ENCODE data around the gene UBAP2L. TPM values are rescaled to one million over a fixed set of nuclear protein-coding genes. Genes with fewer than 3 reads are reported as not detected.
A peak's percentile ranks its signal among the peaks of the same experiment; 100 is the strongest.
"Not testable (repeated sequence)": the region's sequence is repeated elsewhere in the genome, so short reads cannot be mapped to it uniquely, and the experiment has no call there.

The UBAP2L gene
- total and polyA plus RNA-seq, 3 experiments from 2014 or later, result 63.0 to 277 (median 258) TPM

DNA sequence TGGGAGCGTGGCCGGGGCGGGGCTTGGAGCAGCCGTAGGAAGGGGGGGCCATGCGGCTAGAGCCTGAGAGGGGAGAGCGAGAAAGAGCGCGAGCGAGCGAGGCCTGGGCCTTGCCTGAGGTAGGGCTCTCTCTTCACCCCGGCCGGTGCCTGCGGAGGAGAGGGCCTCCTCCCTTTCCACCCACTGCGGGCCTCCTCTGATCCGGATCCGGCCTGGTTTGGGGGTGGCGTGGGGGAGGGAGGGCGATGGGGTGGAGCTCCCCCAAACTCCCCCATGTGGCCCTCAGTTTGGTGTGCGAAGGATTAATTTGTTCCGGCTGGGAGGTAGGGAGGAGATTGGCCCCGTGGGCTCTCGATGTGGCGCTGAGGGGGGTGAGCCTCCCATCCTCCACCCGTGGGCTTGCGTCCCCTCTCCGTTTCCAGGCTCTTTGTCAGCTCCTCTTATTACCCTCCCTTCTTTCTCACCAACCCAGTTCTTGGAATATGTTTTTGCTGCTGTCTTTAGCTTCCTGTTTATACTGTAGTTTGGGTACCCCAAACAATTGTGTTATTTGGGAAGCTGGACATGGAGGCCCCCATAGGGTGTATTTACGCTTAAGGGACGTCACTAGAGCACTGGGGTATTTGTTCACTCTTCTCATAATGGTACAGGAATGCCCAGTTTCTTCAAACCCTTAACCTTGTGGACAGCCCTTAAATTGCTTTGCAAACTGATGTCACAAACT, 685 bp downstream of the UBAP2L start:
- ChIA-PET POLR2A (interaction anchor here (0.5 to 2.6 kb wide), 5 partner anchors 11 to 230 kb away, joined by 3 to 15 read pairs (median 3); partner anchors contain the start of gene RPS27), CTCF (interaction anchor here (1.0 to 1.2 kb wide), 2 partner anchors 50 to 107 kb away, joined by 3 to 4 read pairs; no protein-coding TSS in a partner anchor)
- Mint-ChIP-seq H3K27me3 (no peaks in the 10 kb centered on the region), H3K4me1 (peaks cover 71 to 87% (median 81%) of the 10 kb centered on the region in 3 donors), H3K9me3 (no peaks in the 10 kb centered on the region), H3K36me3 (peaks cover 0 to 59% (median 19%) of the 10 kb centered on the region in 3 donors), H3K27ac (peak overlapping the region; percentile 87 to 100 (median 100)), H3K4me3 (peak overlapping the region; percentile 88 to 99 (median 98))
- Histone ChIP-seq H3K27ac (ENCODE audit: low read depth, low read length) (peak overlapping the region; percentile 98), H3K9me3 (ENCODE audit: low read length) (no peaks in the 10 kb centered on the region), H3K4me3 (ENCODE audit: low read length) (peak overlapping the region; percentile 68), H3K27me3 (ENCODE audit: insufficient read depth, low read length, poor library complexity, severe bottlenecking) (no peaks in the 10 kb centered on the region), H3K4me1 (ENCODE audit: insufficient read depth, low read length) (peaks cover 53% of the 10 kb centered on the region), H3K36me3 (ENCODE audit: insufficient read depth, low read length) (peaks cover 33% of the 10 kb centered on the region)
- DNase-seq, result peak; percentile 69 to 85 (median 73)

DNA sequence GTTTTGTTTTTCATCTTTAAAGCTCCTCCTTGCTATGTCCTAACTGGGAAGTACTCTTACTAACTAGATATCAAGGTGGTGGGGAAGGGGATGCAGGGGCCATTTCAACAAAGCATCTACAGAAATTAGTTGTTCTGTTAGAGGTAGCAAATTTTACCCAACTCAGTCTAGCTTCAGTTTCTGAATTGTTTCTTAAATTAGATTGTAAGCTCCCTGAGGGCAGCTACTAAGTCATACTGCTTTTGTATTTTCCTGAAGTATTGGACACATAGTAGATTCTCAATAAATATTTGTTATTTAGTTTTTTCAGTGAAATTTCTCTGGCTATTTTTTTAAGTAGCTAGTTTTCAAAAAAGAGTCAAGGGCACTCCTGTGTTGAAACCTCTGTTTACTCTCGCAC, 1.8 kb downstream of the UBAP2L start:
- Histone ChIP-seq H3K27me3 (ENCODE audit: insufficient read depth, low read length, poor library complexity, severe bottlenecking) (no peaks in the 10 kb centered on the region), H3K4me1 (ENCODE audit: insufficient read depth, low read length) (peaks cover 53% of the 10 kb centered on the region), H3K9me3 (ENCODE audit: low read length) (no peaks in the 10 kb centered on the region), H3K36me3 (ENCODE audit: insufficient read depth, low read length) (peaks cover 38% of the 10 kb centered on the region), H3K4me3 (ENCODE audit: low read length) (peak overlapping the region; percentile 68), H3K27ac (ENCODE audit: low read depth, low read length) (no peak overlapping the region)
- POLR2A ChIA-PET, result interaction anchor here (0.6 kb wide), 1 partner anchor 43 kb away, joined by 3 read pairs; no protein-coding TSS in a partner anchor
- no peaks in the 10 kb centered on the region for H3K27me3 Mint-ChIP-seq
- H3K27ac Mint-ChIP-seq, result peak overlapping the region; percentile 87 to 100 (median 99)
- H3K4me1 Mint-ChIP-seq, result peaks cover 72 to 88% (median 81%) of the 10 kb centered on the region in 3 donors
- CTCF ChIA-PET, result interaction anchor here (1.0 to 1.7 kb wide), 4 partner anchors 9 to 122 kb away, joined by 3 read pairs; no protein-coding TSS in a partner anchor
- H3K4me3 Mint-ChIP-seq, result peak overlapping the region; percentile 88 to 99 (median 98)
- H3K36me3 Mint-ChIP-seq, result peaks cover 0 to 64% (median 24%) of the 10 kb centered on the region in 3 donors
- DNase-seq, result no peak
- H3K9me3 Mint-ChIP-seq, result no peaks in the 10 kb centered on the region

DNA sequence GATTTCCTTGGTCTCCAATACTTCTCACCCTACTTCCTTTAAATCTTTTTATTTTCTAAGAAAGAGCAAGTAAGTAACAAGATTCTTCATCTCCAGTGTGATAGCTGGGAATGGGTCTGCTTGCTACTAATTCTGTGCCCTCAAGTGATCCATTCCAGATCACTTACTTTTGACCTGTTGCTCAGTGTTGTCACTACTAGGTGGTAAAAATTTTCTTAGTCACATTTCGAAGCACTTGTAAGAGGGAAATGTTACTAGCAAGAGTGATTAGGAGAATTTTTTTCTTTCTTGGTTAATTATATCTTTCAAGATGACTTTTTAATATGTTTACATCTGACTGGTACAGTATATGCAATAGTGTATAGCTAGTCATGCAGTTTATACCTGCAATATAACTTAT, 2.2 kb downstream of the UBAP2L start:
- H3K36me3 ChIP-seq (ENCODE audit: insufficient read depth, low read length), result peaks cover 38% of the 10 kb centered on the region
- H3K4me1 Mint-ChIP-seq, result peaks cover 68 to 84% (median 81%) of the 10 kb centered on the region in 3 donors
- H3K27ac Mint-ChIP-seq, result peak overlapping the region; percentile 64 to 100 (median 92)
- ChIA-PET CTCF (interaction anchor here (1.1 to 1.7 kb wide), 3 partner anchors 10 to 121 kb away, joined by 3 read pairs; no protein-coding TSS in a partner anchor), POLR2A (interaction anchor here (0.6 kb wide), 1 partner anchor 43 kb away, joined by 3 read pairs; no protein-coding TSS in a partner anchor)
- H3K27ac ChIP-seq (ENCODE audit: low read depth, low read length), result no peak overlapping the region
- H3K36me3 Mint-ChIP-seq, result peaks cover 0 to 64% (median 25%) of the 10 kb centered on the region in 3 donors
- H3K9me3 Mint-ChIP-seq, result no peaks in the 10 kb centered on the region
- no peaks in the 10 kb centered on the region for H3K9me3 ChIP-seq (ENCODE audit: low read length)
- H3K27me3 Mint-ChIP-seq, result no peaks in the 10 kb centered on the region
- no peaks in the 10 kb centered on the region for H3K27me3 ChIP-seq (ENCODE audit: insufficient read depth, low read length, poor library complexity, severe bottlenecking)
- no peak for DNase-seq
- peak overlapping the region; percentile 34 to 99 (median 98) for H3K4me3 Mint-ChIP-seq
- H3K4me1 ChIP-seq (ENCODE audit: insufficient read depth, low read length), result peaks cover 49% of the 10 kb centered on the region
- H3K4me3 ChIP-seq (ENCODE audit: low read length), result no peak overlapping the region

DNA sequence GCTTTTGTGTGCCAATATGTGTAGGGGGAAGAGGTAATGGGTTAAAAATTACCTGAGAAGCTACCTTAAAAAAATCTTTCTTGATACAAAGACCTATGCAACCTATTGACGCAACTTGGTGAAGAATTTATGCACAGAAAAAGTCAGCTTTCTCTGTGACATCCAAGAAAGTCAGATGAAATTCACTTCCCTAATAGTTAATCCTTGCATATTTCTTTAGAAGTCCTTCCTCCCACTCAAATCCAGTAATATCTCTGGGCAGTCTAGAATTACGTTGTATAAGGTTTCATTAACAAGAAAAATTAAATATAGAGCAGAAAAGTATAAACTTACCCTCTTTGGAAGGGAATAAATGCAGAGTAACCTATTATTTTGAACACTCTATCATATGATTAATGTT, 2.9 kb downstream of the UBAP2L start:
- Mint-ChIP-seq H3K4me3 (peak overlapping the region in 4 of 7 donors; percentile 12 to 99 (median 67)), H3K27ac (peak overlapping the region; percentile 6 to 100 (median 88)), H3K36me3 (peaks cover 0 to 63% (median 21%) of the 10 kb centered on the region in 3 donors), H3K4me1 (peaks cover 63 to 78% (median 77%) of the 10 kb centered on the region in 3 donors), H3K9me3 (no peaks in the 10 kb centered on the region), H3K27me3 (no peaks in the 10 kb centered on the region)
- CTCF ChIA-PET, result interaction anchor here (1.1 to 1.7 kb wide), 2 partner anchors 24 to 121 kb away, joined by 3 read pairs; no protein-coding TSS in a partner anchor
- H3K36me3 ChIP-seq (ENCODE audit: insufficient read depth, low read length), result peaks cover 35% of the 10 kb centered on the region
- H3K4me3 ChIP-seq (ENCODE audit: low read length), result no peak overlapping the region
- no peaks in the 10 kb centered on the region for H3K27me3 ChIP-seq (ENCODE audit: insufficient read depth, low read length, poor library complexity, severe bottlenecking)
- POLR2A ChIA-PET, result no interaction called here
- H3K9me3 ChIP-seq (ENCODE audit: low read length), result no peaks in the 10 kb centered on the region
- peaks cover 42% of the 10 kb centered on the region for H3K4me1 ChIP-seq (ENCODE audit: insufficient read depth, low read length)
- DNase-seq, result no peak
- H3K27ac ChIP-seq (ENCODE audit: low read depth, low read length), result no peak overlapping the region

DNA sequence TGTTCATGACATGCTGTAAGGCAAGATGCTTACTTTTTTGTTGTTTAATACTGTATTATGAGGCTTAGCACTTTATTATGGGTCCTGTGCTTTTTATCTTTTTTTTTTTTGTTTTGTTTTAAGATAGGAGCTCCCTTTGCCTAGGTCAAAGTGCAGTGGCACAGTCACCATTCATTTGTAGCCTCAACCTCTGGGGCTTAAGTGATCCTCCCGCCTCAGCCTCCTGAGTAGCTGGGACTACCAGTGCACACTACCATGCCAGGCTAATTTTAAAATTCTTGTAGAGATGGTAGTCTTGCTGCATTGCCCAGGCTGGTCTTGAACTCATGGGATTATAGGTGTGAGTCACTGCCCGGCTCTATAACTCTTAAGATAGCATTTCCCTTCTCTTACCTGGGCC, 4.6 kb downstream of the UBAP2L start:
- Histone ChIP-seq H3K4me3 (ENCODE audit: low read length) (no peak overlapping the region), H3K27me3 (ENCODE audit: insufficient read depth, low read length, poor library complexity, severe bottlenecking) (no peaks in the 10 kb centered on the region), H3K36me3 (ENCODE audit: insufficient read depth, low read length) (peaks cover 44% of the 10 kb centered on the region), H3K4me1 (ENCODE audit: insufficient read depth, low read length) (peaks cover 30% of the 10 kb centered on the region), H3K9me3 (ENCODE audit: low read length) (no peaks in the 10 kb centered on the region), H3K27ac (ENCODE audit: low read depth, low read length) (no peak overlapping the region)
- Mint-ChIP-seq H3K4me3 (no peak overlapping the region), H3K27ac (peak overlapping the region in 5 of 8 donors; percentile 2 to 89 (median 73)), H3K4me1 (peaks cover 52 to 64% (median 59%) of the 10 kb centered on the region in 3 donors), H3K27me3 (no peaks in the 10 kb centered on the region), H3K36me3 (peaks cover 0 to 62% (median 18%) of the 10 kb centered on the region in 3 donors), H3K9me3 (no peaks in the 10 kb centered on the region)
- CTCF ChIA-PET, result no interaction called here
- DNase-seq, result no peak
- POLR2A ChIA-PET, result no interaction called here

GRCh38 chr1:154231112-154231511, 10.4 kb downstream of the UBAP2L start:
- POLR2A ChIA-PET, result interaction anchor here (0.6 kb wide), 1 partner anchor 65 kb away, joined by 3 read pairs; no protein-coding TSS in a partner anchor
- H3K4me1 Mint-ChIP-seq, result peaks cover 10 to 27% (median 14%) of the 10 kb centered on the region in 3 donors
- H3K9me3 ChIP-seq (ENCODE audit: low read length), result not testable (repeated sequence)

DNA sequence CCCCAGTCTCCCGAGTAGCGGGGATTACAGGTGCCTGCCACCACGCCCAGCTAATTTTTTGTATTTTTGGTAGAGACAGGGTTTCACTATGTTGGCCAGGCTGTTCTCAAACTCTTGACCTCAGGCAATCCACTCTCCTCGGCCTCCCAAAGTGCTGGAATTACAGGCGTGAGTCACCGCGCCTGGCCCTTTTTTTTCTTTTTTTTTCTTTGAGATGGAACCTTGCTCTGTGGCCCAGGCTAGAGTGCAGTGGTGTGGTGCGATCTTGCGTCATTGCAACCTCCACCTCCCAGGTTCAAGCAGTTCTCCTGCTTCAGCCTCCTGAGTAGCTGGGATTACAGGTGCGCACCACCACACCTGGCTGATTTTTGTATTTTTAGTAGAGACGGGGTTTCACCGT, 12.4 kb downstream of the UBAP2L start:
- H3K27me3 Mint-ChIP-seq; H3K27ac ChIP-seq (ENCODE audit: low read depth, low read length); POLR2A ChIA-PET; H3K9me3 Mint-ChIP-seq; CTCF ChIA-PET; H3K27me3 ChIP-seq (ENCODE audit: insufficient read depth, low read length, poor library complexity, severe bottlenecking); DNase-seq; H3K9me3 ChIP-seq (ENCODE audit: low read length); H3K4me3 Mint-ChIP-seq; H3K4me3 ChIP-seq (ENCODE audit: low read length); H3K4me1 ChIP-seq (ENCODE audit: insufficient read depth, low read length): not testable (repeated sequence)
- peaks cover 0 to 90% (median 29%) of the 10 kb centered on the region in 3 donors for H3K36me3 Mint-ChIP-seq
- H3K4me1 Mint-ChIP-seq, result peaks cover 13 to 29% (median 19%) of the 10 kb centered on the region in 3 donors
- H3K27ac Mint-ChIP-seq, result peak overlapping the region in 1 of 8 donors; percentile 57
- H3K36me3 ChIP-seq (ENCODE audit: insufficient read depth, low read length), result peaks cover 67% of the 10 kb centered on the region

More at GRCh38 chr1:154231112-154231511, 10.4 kb downstream of the UBAP2L start:
- not testable (repeated sequence) for H3K27me3 ChIP-seq (ENCODE audit: insufficient read depth, low read length, poor library complexity, severe bottlenecking); H3K9me3 Mint-ChIP-seq; DNase-seq; H3K4me3 Mint-ChIP-seq; H3K4me1 ChIP-seq (ENCODE audit: insufficient read depth, low read length); H3K27ac Mint-ChIP-seq; H3K4me3 ChIP-seq (ENCODE audit: low read length); H3K27me3 Mint-ChIP-seq; H3K27ac ChIP-seq (ENCODE audit: low read depth, low read length)
- H3K36me3 ChIP-seq (ENCODE audit: insufficient read depth, low read length), result peaks cover 69% of the 10 kb centered on the region
- CTCF ChIA-PET, result interaction anchor here (0.8 kb wide), 1 partner anchor 10 kb away, joined by 3 read pairs; no protein-coding TSS in a partner anchor
- H3K36me3 Mint-ChIP-seq, result peaks cover 0 to 88% (median 26%) of the 10 kb centered on the region in 3 donors

GRCh38 chr1:154236855-154237254, 16.1 kb downstream of the UBAP2L start:
- no peaks in the 10 kb centered on the region for H3K9me3 Mint-ChIP-seq
- ChIA-PET CTCF (no interaction called here), POLR2A (no interaction called here)
- peaks cover 50% of the 10 kb centered on the region for H3K36me3 ChIP-seq (ENCODE audit: insufficient read depth, low read length)
- H3K27ac Mint-ChIP-seq, result peak overlapping the region in 2 of 8 donors; percentile 42 to 64
- H3K27me3 Mint-ChIP-seq, result no peaks in the 10 kb centered on the region
- H3K4me3 Mint-ChIP-seq, result no peak overlapping the region
- peaks cover 3 to 87% (median 34%) of the 10 kb centered on the region in 3 donors for H3K36me3 Mint-ChIP-seq
- H3K27me3 ChIP-seq (ENCODE audit: insufficient read depth, low read length, poor library complexity, severe bottlenecking), result no peaks in the 10 kb centered on the region
- no peaks in the 10 kb centered on the region for H3K9me3 ChIP-seq (ENCODE audit: low read length)
- H3K27ac ChIP-seq (ENCODE audit: low read depth, low read length), result no peak overlapping the region
- no peak overlapping the region for H3K4me3 ChIP-seq (ENCODE audit: low read length)
- H3K4me1 ChIP-seq (ENCODE audit: insufficient read depth, low read length), result peaks cover 6% of the 10 kb centered on the region
- H3K4me1 Mint-ChIP-seq, result peaks cover 24 to 47% (median 41%) of the 10 kb centered on the region in 3 donors
- no peak for DNase-seq

Data from CD8-positive, alpha-beta memory T cell (primary cell).